K562 (cell line): ENCODE results near the gene FOXN1. TPM values are rescaled to one million over a fixed set of nuclear protein-coding genes. Genes with fewer than 3 reads are reported as not detected.

Source experiments
- ASH1L ChIP-seq: fragments of 450-650 bp; IDR thresholded peaks from 2 replicates; pipeline ENCODE4 v1.6.1; 2018; ENCODE audit warnings: borderline replicate concordance, mild to moderate bottlenecking, low read depth; ENCODE audit not compliant: partially characterized antibody
- ELF2 ChIP-seq: fragments of 250-450 bp; sonication (Bioruptor Pico); IDR thresholded peaks from 2 replicates; pipeline ENCODE4 v1.5.0; 2021; ENCODE audit warnings: mild to moderate bottlenecking
- HMGXB4 ChIP-seq: sonication (generic); formaldehyde crosslinking; IDR thresholded peaks from 2 replicates; pipeline ENCODE4 v1.8.1; 2023; ENCODE audit warnings: mild to moderate bottlenecking, missing genetic modification reagents
- KLF1 ChIP-seq: fragments of 450-650 bp; IDR thresholded peaks from 2 replicates; pipeline ENCODE4 v1.6.1; 2016; ENCODE audit warnings: missing genetic modification characterization, missing compliant biosample characterization
- NFE2L1 ChIP-seq: fragments of 450-650 bp; IDR thresholded peaks from 2 replicates; pipeline ENCODE4 v1.6.1; 2016; ENCODE audit warnings: missing genetic modification characterization, low read depth, mild to moderate bottlenecking, missing compliant biosample characterization, moderate library complexity, borderline replicate concordance
- POU5F1 ChIP-seq: fragments of 150-350 bp; IDR thresholded peaks from 2 replicates; pipeline ENCODE4 v1.6.1; 2014; ENCODE audit warnings: borderline replicate concordance, low read length, low read depth, mild to moderate bottlenecking; ENCODE audit not compliant: partially characterized antibody
- SREBF1 ChIP-seq: fragments of 150-350 bp; IDR thresholded peaks from 2 replicates; pipeline ENCODE4 v1.6.1; 2014; ENCODE audit warnings: antibody characterized with exemption, low read depth, low read length, borderline replicate concordance
- SRF ChIP-seq, 2 experiments: fragments of 250-450, 450-650 bp in 1 of 2; sonication (Bioruptor Pico) in 1 of 2; sonication (generic) in 1 of 2; formaldehyde crosslinking; IDR thresholded peaks; 2 replicates each; pipeline versions ENCODE4 v1.5.0 to v1.5.1; 2020 to 2022; ENCODE audit warnings: mild to moderate bottlenecking in 1 of 2, missing genetic modification reagents in 1 of 2
- ZNF431 ChIP-seq: sonication (generic); formaldehyde crosslinking; IDR thresholded peaks from 2 replicates; pipeline ENCODE4 v1.8.0; 2022; ENCODE audit warnings: mild to moderate bottlenecking, missing genetic modification reagents
- polyA plus RNA-seq, 8 experiments: library from polyadenylated mRNA; depleted of rRNA in 4 of 8; stranded (reverse) in 5 of 8; unstranded in 3 of 8; fragments of >200 nt; fragmentation: Nextera tagmentation in 2 of 8; fragmentation: Illumina TruSeq in 1 of 8; extraction: Ambion mirVana in 2 of 8; extraction: Trizol in 1 of 8; gene quantifications; 2 replicates each; pipeline versions ENCODE4 v1.2.1 to v1.2.3, GENCODE V29; 2011 to 2014; ENCODE audit warnings: inconsistent platforms in 1 of 8, missing spikeins in 1 of 8
- total RNA-seq, 7 experiments: library from RNA; depleted of rRNA in 6 of 7; stranded (reverse); fragments of >200 nt in 6 of 7; fragmentation: Illumina TruSeq in 2 of 7; extraction: Trizol in 2 of 7; gene quantifications; 2 replicates each; pipeline versions ENCODE4 v1.2.1 to v1.2.3, GENCODE V29; 2011 to 2021; ENCODE audit warnings: low replicate concordance in 1 of 7

FOXN1 gene
- total and polyA plus RNA-seq, 9 of the 15 experiments (the other 6 are each of a cell fraction or from before 2014, with no cell fraction given) = not detected

GRCh38 chr17:28471531-28472342 lies 34.4 kb upstream of the FOXN1 start (continued):
- no peak for TF ChIP-seq HMGXB4 (CRISPR knock-in tag)
- no peak for TF ChIP-seq ASH1L
- no peak for TF ChIP-seq SRF (CRISPR knock-in tag; IDR thresholded peaks at IDR 0.05)
- no peak for TF ChIP-seq ZNF431 (CRISPR knock-in tag)
- TF ChIP-seq SREBF1 = no peak
- TF ChIP-seq KLF1 = no peak
- TF ChIP-seq ELF2 (CRISPR knock-in tag) = no peak
- TF ChIP-seq POU5F1 = no peak
- TF ChIP-seq NFE2L1 (tag) = no peak
